GM19238 (cell line): Measurements from ENCODE around the gene PRDM15.

ENCODE experiments used
- DNase-seq: peaks from one replicate; pipeline ENCODE4 v3.0.0; 2011; ENCODE audit warnings: low spot score; ENCODE audit not compliant: insufficient read length

PRDM15 gene

GRCh38 chr21:41885341-41886024, 6.3 kb upstream of the PRDM15 start:
- DNase-seq, result no peak

- no peak for DNase-seq
Observed at GRCh38 chr21:41884501-41885030, 5.4 kb upstream of the PRDM15 start.

- DNase-seq, result no peak
Observed at GRCh38 chr21:41883582-41883981, 4.4 kb upstream of the PRDM15 start.

GRCh38 chr21:41881051-41881450, 1.9 kb upstream of the PRDM15 start:
- DNase-seq, result no peak

- DNase-seq, result no peak
Observed at GRCh38 chr21:41880153-41880552, 1.0 kb upstream of the PRDM15 start.

- DNase-seq, result peak; percentile 92
Observed at GRCh38 chr21:41878831-41879189, 334 bp downstream of the PRDM15 start.

GRCh38 chr21:41877901-41878830, 978 bp downstream of the PRDM15 start:
- DNase-seq, result peak; percentile 50

GRCh38 chr21:41876928-41877652, 2.1 kb downstream of the PRDM15 start:
- no peak for DNase-seq

- DNase-seq, result no peak
Observed at GRCh38 chr21:41876396-41876795, 2.7 kb downstream of the PRDM15 start.

GRCh38 chr21:41875086-41875485, 4.1 kb downstream of the PRDM15 start:
- DNase-seq, result no peak

GRCh38 chr21:41874611-41875010, 4.5 kb downstream of the PRDM15 start:
- no peak for DNase-seq

GRCh38 chr21:41873426-41873825, 5.7 kb downstream of the PRDM15 start:
- DNase-seq, result no peak

GRCh38 chr21:41873005-41873404, 6.1 kb downstream of the PRDM15 start:
- DNase-seq, result no peak

GRCh38 chr21:41871293-41872030, 7.7 kb downstream of the PRDM15 start:
- DNase-seq, result no peak

- no peak for DNase-seq
Observed at GRCh38 chr21:41869771-41870170, 9.4 kb downstream of the PRDM15 start.

- DNase-seq, result peak; percentile 54
Observed at GRCh38 chr21:41868062-41868710, 11.0 kb downstream of the PRDM15 start.

GRCh38 chr21:41867313-41867712, 11.8 kb downstream of the PRDM15 start:
- no peak for DNase-seq

GRCh38 chr21:41866274-41866809, 12.8 kb downstream of the PRDM15 start:
- DNase-seq, result no peak

- peak; percentile 48 for DNase-seq
Observed at GRCh38 chr21:41865002-41865777, 14.0 kb downstream of the PRDM15 start.
